ENCODE results near the gene CCR4. TPM values are rescaled to one million over a fixed set of nuclear protein-coding genes. Genes with fewer than 3 reads are reported as not detected.

The CCR4 gene
- total RNA-seq, 1 experiment from 2014 or later: not detected

DNA sequence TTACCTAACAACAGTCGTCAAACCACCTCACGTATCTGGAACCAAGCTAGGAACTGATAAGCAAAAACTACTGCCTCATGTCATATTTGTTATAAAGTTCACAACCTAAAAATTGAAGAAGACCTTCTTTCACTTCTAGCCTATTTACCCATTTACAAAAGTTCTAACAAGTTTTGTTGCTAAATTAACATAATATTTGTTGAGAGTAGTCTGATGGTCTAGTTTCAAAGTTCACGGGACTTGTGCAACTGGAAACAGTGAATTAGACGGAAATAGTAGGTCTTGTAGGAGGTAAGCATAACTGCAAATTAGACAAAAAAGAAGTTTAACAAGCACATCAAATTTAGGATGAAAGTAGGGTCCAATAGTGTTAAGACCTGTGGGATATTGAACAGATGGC, 51.9 kb downstream of the CCR4 start:
- no peak for DNase-seq
- no peak overlapping the region for H3K4me3 Mint-ChIP-seq (ENCODE audit: low read depth, unreplicated experiment)
- TF ChIP-seq, protein P1, sequence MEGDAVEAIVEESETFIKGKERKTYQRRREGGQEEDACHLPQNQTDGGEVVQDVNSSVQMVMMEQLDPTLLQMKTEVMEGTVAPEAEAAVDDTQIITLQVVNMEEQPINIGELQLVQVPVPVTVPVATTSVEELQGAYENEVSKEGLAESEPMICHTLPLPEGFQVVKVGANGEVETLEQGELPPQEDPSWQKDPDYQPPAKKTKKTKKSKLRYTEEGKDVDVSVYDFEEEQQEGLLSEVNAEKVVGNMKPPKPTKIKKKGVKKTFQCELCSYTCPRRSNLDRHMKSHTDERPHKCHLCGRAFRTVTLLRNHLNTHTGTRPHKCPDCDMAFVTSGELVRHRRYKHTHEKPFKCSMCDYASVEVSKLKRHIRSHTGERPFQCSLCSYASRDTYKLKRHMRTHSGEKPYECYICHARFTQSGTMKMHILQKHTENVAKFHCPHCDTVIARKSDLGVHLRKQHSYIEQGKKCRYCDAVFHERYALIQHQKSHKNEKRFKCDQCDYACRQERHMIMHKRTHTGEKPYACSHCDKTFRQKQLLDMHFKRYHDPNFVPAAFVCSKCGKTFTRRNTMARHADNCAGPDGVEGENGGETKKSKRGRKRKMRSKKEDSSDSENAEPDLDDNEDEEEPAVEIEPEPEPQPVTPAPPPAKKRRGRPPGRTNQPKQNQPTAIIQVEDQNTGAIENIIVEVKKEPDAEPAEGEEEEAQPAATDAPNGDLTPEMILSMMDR (IDR thresholded peaks at IDR 0.05; ENCODE audit: unreplicated experiment): no peak
- no TSS peak for BruUV-seq (replicated peaks)
- H3K4me1 Mint-ChIP-seq (ENCODE audit: low read depth, unreplicated experiment): no peaks in the 10 kb centered on the region
- CTCF ChIA-PET: no interaction called here
- intact Hi-C loops (cut with micrococcal nuclease; ENCODE audit: unreplicated experiment): no loop called here
- H3K27ac Mint-ChIP-seq (ENCODE audit: unreplicated experiment): no peak overlapping the region
- no peaks in the 10 kb centered on the region for H3K27me3 Mint-ChIP-seq (ENCODE audit: unreplicated experiment)
- H3K36me3 Mint-ChIP-seq (ENCODE audit: insufficient read depth, unreplicated experiment): no peaks in the 10 kb centered on the region
- no peaks in the 10 kb centered on the region for H3K9me3 Mint-ChIP-seq (ENCODE audit: low read depth, unreplicated experiment)

- intact Hi-C loops (cut with micrococcal nuclease; ENCODE audit: unreplicated experiment): no loop called here
- CTCF ChIA-PET: no interaction called here
- TF ChIP-seq, protein P1 (IDR thresholded peaks at IDR 0.05; ENCODE audit: unreplicated experiment): no peak
- no TSS peak for BruUV-seq (replicated peaks)
- Mint-ChIP-seq H3K4me3 (ENCODE audit: low read depth, unreplicated experiment) (no peak overlapping the region), H3K27me3 (ENCODE audit: unreplicated experiment) (no peaks in the 10 kb centered on the region), H3K9me3 (ENCODE audit: low read depth, unreplicated experiment) (no peaks in the 10 kb centered on the region), H3K27ac (ENCODE audit: unreplicated experiment) (no peak overlapping the region), H3K36me3 (ENCODE audit: insufficient read depth, unreplicated experiment) (no peaks in the 10 kb centered on the region), H3K4me1 (ENCODE audit: low read depth, unreplicated experiment) (no peaks in the 10 kb centered on the region)
- DNase-seq: no peak
Measured at GRCh38 chr3:33004205-33004604, 52.8 kb downstream of the CCR4 start.

GRCh38 chr3:33004961-33005360, 53.5 kb downstream of the CCR4 start:
- DNase-seq: no peak
- Mint-ChIP-seq H3K27me3 (ENCODE audit: unreplicated experiment) (no peaks in the 10 kb centered on the region), H3K27ac (ENCODE audit: unreplicated experiment) (no peak overlapping the region), H3K4me1 (ENCODE audit: low read depth, unreplicated experiment) (no peaks in the 10 kb centered on the region), H3K36me3 (ENCODE audit: insufficient read depth, unreplicated experiment) (no peaks in the 10 kb centered on the region), H3K4me3 (ENCODE audit: low read depth, unreplicated experiment) (no peak overlapping the region), H3K9me3 (ENCODE audit: low read depth, unreplicated experiment) (no peaks in the 10 kb centered on the region)
- TF ChIP-seq, protein P1 (IDR thresholded peaks at IDR 0.05; ENCODE audit: unreplicated experiment): no peak
- BruUV-seq (replicated peaks): no TSS peak
- intact Hi-C loops (cut with micrococcal nuclease; ENCODE audit: unreplicated experiment): no loop called here
- CTCF ChIA-PET: no interaction called here

Other genes with a start within 250 kb of the CCR4 start
- gene TRIM71, start 133.6 kb upstream of the CCR4 start, total RNA-seq (2022): not detected in 2 replicates
- gene GLB1, start 145.5 kb downstream of the CCR4 start, total RNA-seq (2022): 83.0 and 85.1 TPM in 2 replicates
- 12.1 and 12.2 TPM in 2 replicates for gene TMPPE, start 145.5 kb downstream of the CCR4 start, total RNA-seq (2022)
- gene CRTAP, start 162.4 kb downstream of the CCR4 start, total RNA-seq (2022): 62.2 and 76.9 TPM in 2 replicates

Data from Calu3 (cell line).